Stomach (tissue), 4 donors: ENCODE measurements around the gene CHCHD6.

Experiments used
- CTCF ChIP-seq, 7 experiments: fragments of 450-650 bp in 4 of 7; fragments of 200-600 bp in 3 of 7; sonication (generic) in 3 of 7; IDR thresholded peaks; one replicate each; pipeline ENCODE4 v1.5.1; 2016 to 2019; ENCODE audit warnings: antibody characterized with exemption in 7 of 7, control low read depth in 2 of 7, mild to moderate bottlenecking in 1 of 7
- POLR2AphosphoS5 ChIP-seq, 3 donors: sonication (generic); formaldehyde crosslinking; IDR thresholded peaks; one replicate each; pipeline ENCODE4 v1.6.1; 2016; ENCODE audit warnings: antibody characterized with exemption in 3 of 3

- no peak for TF ChIP-seq CTCF (IDR thresholded peaks at IDR 0.05)
- TF ChIP-seq POLR2AphosphoS5 (IDR thresholded peaks at IDR 0.05) = no peak
These were observed 260.2 kb downstream of the CHCHD6 start for GRCh38 chr3:126964261-126964660.
